Mesenchymal stem cell (in vitro differentiated cells and primary cell): ENCODE measurements around the gene FAM114A1.

Experiments
- DNase-seq: peaks from one replicate; pipeline ENCODE4 v3.0.0-alpha.2; 2013
- H2AFZ ChIP-seq: one replicate; pipeline ENCODE4 v1.6.1; 2013; ENCODE audit warnings: low read depth, mild to moderate bottlenecking, control low read depth, inconsistent platforms, low read length, moderate library complexity
- H2AK5ac ChIP-seq: 2 replicates; pipeline ENCODE4 v1.6.1; 2013; ENCODE audit warnings: low read length, moderate library complexity, mild to moderate bottlenecking, inconsistent platforms; ENCODE audit not compliant: severe bottlenecking
- H2BK120ac ChIP-seq: one replicate; pipeline ENCODE4 v1.6.1; 2013; ENCODE audit warnings: low read depth, mild to moderate bottlenecking, inconsistent platforms, low read length, moderate library complexity
- H2BK12ac ChIP-seq, 2 experiments: one replicate each; pipeline ENCODE4 v1.6.1; 2013; ENCODE audit warnings: inconsistent platforms in 2 of 2, low read length in 2 of 2, mild to moderate bottlenecking in 2 of 2, moderate library complexity in 2 of 2, control low read depth in 1 of 2
- H2BK15ac ChIP-seq: one replicate; pipeline ENCODE4 v1.6.1; 2013; ENCODE audit warnings: mild to moderate bottlenecking, low read depth, inconsistent platforms; ENCODE audit not compliant: poor library complexity, severe bottlenecking
- H2BK5ac ChIP-seq: 2 replicates; pipeline ENCODE4 v1.6.1; 2013; ENCODE audit warnings: low read depth, mild to moderate bottlenecking, low read length, control low read depth, inconsistent platforms; ENCODE audit not compliant: poor library complexity, severe bottlenecking
- H3K14ac ChIP-seq, 2 experiments: one replicate each; pipeline ENCODE4 v1.6.1; 2013; ENCODE audit warnings: inconsistent platforms in 2 of 2, low read length in 2 of 2, control low read depth in 1 of 2, mild to moderate bottlenecking in 1 of 2, moderate library complexity in 1 of 2
- H3K18ac ChIP-seq, 2 experiments: one replicate each; pipeline ENCODE4 v1.6.1; 2013; ENCODE audit warnings: inconsistent platforms in 2 of 2, low read length in 2 of 2, control low read depth in 1 of 2, low read depth in 1 of 2, mild to moderate bottlenecking in 1 of 2
- H3K23ac ChIP-seq, 2 experiments: one replicate each; pipeline ENCODE4 v1.6.1; 2013; ENCODE audit warnings: inconsistent platforms in 2 of 2, low read length in 2 of 2, mild to moderate bottlenecking in 2 of 2, moderate library complexity in 2 of 2, control low read depth in 1 of 2
- H3K27ac ChIP-seq: 2 replicates; pipeline ENCODE4 v1.5.1; 2013; ENCODE audit warnings: mild to moderate bottlenecking, moderate library complexity, low read length, control low read depth, inconsistent platforms; ENCODE audit not compliant: poor library complexity, severe bottlenecking
- H3K27me3 ChIP-seq, 2 experiments: 2 replicates each; pipeline versions ENCODE4 v1.6.1 to v1.7.0; 2013; ENCODE audit warnings: low read length in 2 of 2, mild to moderate bottlenecking in 2 of 2, moderate library complexity in 2 of 2, control low read depth in 1 of 2, inconsistent platforms in 1 of 2; ENCODE audit not compliant: control insufficient read depth in 1 of 2, insufficient read depth in 1 of 2
- H3K36me3 ChIP-seq, 2 experiments: 2 replicates each; pipeline versions ENCODE4 v1.6.1 to v1.7.0; 2013; ENCODE audit warnings: low read length in 2 of 2, control low read depth in 1 of 2, inconsistent platforms in 1 of 2, low read depth in 1 of 2, mild to moderate bottlenecking in 1 of 2; ENCODE audit not compliant: insufficient read depth in 2 of 2, control insufficient read depth in 1 of 2
- H3K4ac ChIP-seq, 2 experiments: one replicate each; pipeline ENCODE4 v1.6.1; 2013; ENCODE audit warnings: inconsistent platforms in 2 of 2, low read length in 2 of 2, mild to moderate bottlenecking in 2 of 2, moderate library complexity in 2 of 2, control low read depth in 1 of 2, low read depth in 1 of 2
- H3K4me1 ChIP-seq: 2 replicates; pipeline ENCODE4 v1.6.1; 2013; ENCODE audit warnings: low read depth, low read length, control low read depth; ENCODE audit not compliant: control insufficient read depth, insufficient read depth
- H3K4me2 ChIP-seq: 2 replicates; pipeline ENCODE4 v1.6.1; 2013; ENCODE audit warnings: low read length, mild to moderate bottlenecking, inconsistent platforms; ENCODE audit not compliant: poor library complexity, severe bottlenecking
- H3K4me3 ChIP-seq, 2 experiments: 2 replicates each; pipeline versions ENCODE4 v1.5.1 to v1.7.0; 2013; ENCODE audit warnings: low read length in 2 of 2, mild to moderate bottlenecking in 2 of 2, control low read depth in 1 of 2, low read depth in 1 of 2; ENCODE audit not compliant: insufficient read depth in 1 of 2
- H3K79me1 ChIP-seq: replicated peaks from 2 replicates; pipeline ENCODE4 v1.6.1; 2013; ENCODE audit warnings: mild to moderate bottlenecking, control low read depth, low read length, inconsistent platforms; ENCODE audit not compliant: poor library complexity, severe bottlenecking
- H3K9ac ChIP-seq: 2 replicates; pipeline ENCODE4 v1.7.0; 2013; ENCODE audit warnings: mild to moderate bottlenecking, low read length, moderate library complexity
- H3K9me3 ChIP-seq: 2 replicates; pipeline ENCODE4 v1.7.0; 2013; ENCODE audit warnings: mild to moderate bottlenecking, low read length; ENCODE audit not compliant: control insufficient read depth
- H4K8ac ChIP-seq: one replicate; pipeline ENCODE4 v1.6.1; 2013; ENCODE audit warnings: inconsistent platforms, mild to moderate bottlenecking, low read length, moderate library complexity
- H4K91ac ChIP-seq: one replicate; pipeline ENCODE4 v1.6.1; 2013; ENCODE audit warnings: mild to moderate bottlenecking, low read length, inconsistent platforms
- WGBS: methylation state at CpG from one replicate; pipeline ENCODE4 v1.1.7; 2013; ENCODE audit warnings: mixed read lengths; 5-methylcytosine and 5-hydroxymethylcytosine counted together

Gene FAM114A1

GRCh38 chr4:38855466-38855865, 12.1 kb upstream of the FAM114A1 start:
- H3K4ac ChIP-seq = no peak overlapping the region

GRCh38 chr4:38856046-38856445, 11.6 kb upstream of the FAM114A1 start:
- Histone ChIP-seq H3K4me1 (peaks cover 7% of the 10 kb centered on the region), H3K4me3 (peak overlapping the region in 1 of 2 experiments; percentile 65)
- 90% methylated on average over 2 of the region's 4 CpGs for WGBS

More at GRCh38 chr4:38855466-38855865, 12.1 kb upstream of the FAM114A1 start:
- Histone ChIP-seq H2BK15ac (no peak overlapping the region), H4K8ac (peak overlapping the region; percentile 77), H2BK12ac (no peak overlapping the region), H3K9ac (peak overlapping the region; percentile 84), H3K4me2 (no peak overlapping the region), H3K18ac (no peak overlapping the region), H3K14ac (no peak overlapping the region), H2AFZ (no peak overlapping the region), H3K79me1 (peaks cover 5% of the 10 kb centered on the region), H3K36me3 (no peaks in the 10 kb centered on the region), H2BK120ac (no peak overlapping the region), H3K4me3 (no peak overlapping the region), H2AK5ac (no peak overlapping the region), H3K27me3 (no peaks in the 10 kb centered on the region), H4K91ac (no peak overlapping the region), H3K4me1 (peaks cover 7% of the 10 kb centered on the region), H3K27ac (no peak overlapping the region), H2BK5ac (peak overlapping the region; percentile 79), H3K23ac (no peak overlapping the region), H3K9me3 (no peaks in the 10 kb centered on the region)
- WGBS = 97% methylated on average over 5 of the region's 5 CpGs
- DNase-seq = no peak

GRCh38 chr4:38856524-38857337, 10.9 kb upstream of the FAM114A1 start, which contains the start of gene TLR6:
Gene TLR6 (minus strand): TSS chr4:38856817. CDS start chr4:38829473, 27,344 bp downstream.
- Histone ChIP-seq H2BK120ac (no peak within 1 kb of the TSS), H3K9ac (peak within 1 kb of the TSS; percentile 84), H3K36me3 (no peaks in the 10 kb centered on the region), H3K4ac (no peak within 1 kb of the TSS), H3K27me3 (no peaks in the 10 kb centered on the region), H3K4me1 (peaks cover 7% of the 10 kb centered on the region), H3K27ac (peak within 1 kb of the TSS; percentile 96), H4K91ac (no peak within 1 kb of the TSS), H4K8ac (no peak within 1 kb of the TSS), H2AK5ac (peak within 1 kb of the TSS; percentile 13), H3K4me3 (peak within 1 kb of the TSS in 1 of 2 experiments; percentile 65), H2AFZ (peak within 1 kb of the TSS; percentile 42), H3K18ac (peak within 1 kb of the TSS in 1 of 2 experiments; percentile 76), H3K9me3 (no peaks in the 10 kb centered on the region), H2BK12ac (peak within 1 kb of the TSS in 1 of 2 experiments; percentile 6), H2BK15ac (no peak within 1 kb of the TSS), H3K79me1 (peaks cover 5% of the 10 kb centered on the region), H3K4me2 (peak within 1 kb of the TSS; percentile 53), H3K14ac (no peak within 1 kb of the TSS), H3K23ac (no peak within 1 kb of the TSS), H2BK5ac (no peak within 1 kb of the TSS)
- 59% methylated on average over 3 of the region's 8 CpGs for WGBS
- DNase-seq = peak; percentile 73

More at GRCh38 chr4:38856046-38856445, 11.6 kb upstream of the FAM114A1 start:
- no peak overlapping the region for H2BK15ac ChIP-seq
- peak overlapping the region; percentile 84 for H3K9ac ChIP-seq
- DNase-seq = no peak
- no peak overlapping the region for H2BK5ac ChIP-seq
- H4K8ac ChIP-seq = no peak overlapping the region
- H2BK12ac ChIP-seq = no peak overlapping the region
- H3K4me2 ChIP-seq = peak overlapping the region; percentile 53
- H2AFZ ChIP-seq = no peak overlapping the region
- H3K79me1 ChIP-seq = peaks cover 5% of the 10 kb centered on the region
- H3K9me3 ChIP-seq = no peaks in the 10 kb centered on the region
- H3K4ac ChIP-seq = no peak overlapping the region
- H3K27me3 ChIP-seq = no peaks in the 10 kb centered on the region
- H3K18ac ChIP-seq = no peak overlapping the region
- H3K14ac ChIP-seq = no peak overlapping the region
- no peak overlapping the region for H3K27ac ChIP-seq
- no peak overlapping the region for H4K91ac ChIP-seq
- H3K36me3 ChIP-seq = no peaks in the 10 kb centered on the region
- H3K23ac ChIP-seq = no peak overlapping the region
- no peak overlapping the region for H2BK120ac ChIP-seq
- H2AK5ac ChIP-seq = peak overlapping the region; percentile 13

- H2BK15ac ChIP-seq = no peak overlapping the region
- H3K27me3 ChIP-seq = no peaks in the 10 kb centered on the region
- peak overlapping the region; percentile 96 for H3K27ac ChIP-seq
- H3K4me1 ChIP-seq = peaks cover 7% of the 10 kb centered on the region
- no peaks in the 10 kb centered on the region for H3K9me3 ChIP-seq
- H2BK12ac ChIP-seq = peak overlapping the region; percentile 6 to 72
- H4K91ac ChIP-seq = no peak overlapping the region
- peak overlapping the region; percentile 35 to 84 for H3K4ac ChIP-seq
- peak overlapping the region in 1 of 2 experiments; percentile 65 for H3K4me3 ChIP-seq
- peak overlapping the region; percentile 84 for H3K9ac ChIP-seq
- H3K36me3 ChIP-seq = no peaks in the 10 kb centered on the region
- no peak overlapping the region for H2AK5ac ChIP-seq
- 4% methylated on average over 3 of the region's 3 CpGs for WGBS
- no peak overlapping the region for H2BK120ac ChIP-seq
- H4K8ac ChIP-seq = no peak overlapping the region
- peak overlapping the region; percentile 4 for H2BK5ac ChIP-seq
- peak overlapping the region; percentile 52 to 76 for H3K18ac ChIP-seq
- peak overlapping the region; percentile 45 for H3K4me2 ChIP-seq
- H3K79me1 ChIP-seq = peaks cover 5% of the 10 kb centered on the region
- H3K23ac ChIP-seq = no peak overlapping the region
- peak overlapping the region; percentile 42 for H2AFZ ChIP-seq
- DNase-seq = peak; percentile 96
- no peak overlapping the region for H3K14ac ChIP-seq
Measured at GRCh38 chr4:38857354-38858096, 10.1 kb upstream of the FAM114A1 start.
